B cell (primary cell): Measurements from ENCODE around the gene MICOS13. TPM values are rescaled to one million over a fixed set of nuclear protein-coding genes. Genes with fewer than 3 reads are reported as not detected.

Experiments used
- ATAC-seq: fragments of 200-7000 bp; cut with Tn5 transposase; one replicate; pipeline ENCODE4 v1.10.0; 2021; ENCODE audit warnings: low read depth, mild to moderate bottlenecking, moderate number of reproducible peaks, moderate library complexity
- CTCF ChIA-PET: fragments of 350-600 bp; sonication (Branson Sonifier 250); formaldehyde crosslinking; loops from one replicate; lab custom pipeline; 2021; ENCODE audit warnings: antibody characterized with exemption, inconsistent platforms; lab: Charles Lee
- POLR2A ChIA-PET: fragments of 350-600 bp; sonication (Branson Sonifier 250); formaldehyde crosslinking; loops from one replicate; lab custom pipeline; 2021; ENCODE audit warnings: antibody characterized with exemption; lab: Charles Lee
- DNase-seq: peaks from one replicate; pipeline ENCODE4 v3.0.0; 2013
- H2AFZ ChIP-seq: 2 replicates; pipeline ENCODE4 v1.6.1; 2012; ENCODE audit warnings: mild to moderate bottlenecking, low read depth, low read length; ENCODE audit not compliant: insufficient read depth, poor library complexity, severe bottlenecking
- H3K27ac ChIP-seq, 2 donors: 1 replicate in 1 of 2; 2 replicates in 1 of 2; pipeline ENCODE4 v1.5.1; 2012 to 2013; ENCODE audit warnings: low read length in 2 of 2, mild to moderate bottlenecking in 2 of 2, moderate library complexity in 1 of 2
- H3K27me3 ChIP-seq, 4 experiments: fragments of 200-600 bp in 1 of 4; sonication (generic) in 1 of 4; replicated peaks in 1 of 4; 1 replicate in 2 of 4; 2 replicates in 2 of 4; pipeline versions ENCODE4 v1.6.1 to v1.7.0; 2013 to 2016; ENCODE audit warnings: low read length in 3 of 4, mild to moderate bottlenecking in 2 of 4, mixed read lengths in 1 of 4, moderate library complexity in 1 of 4; ENCODE audit not compliant: insufficient read depth in 4 of 4, control insufficient read depth in 3 of 4; ENCODE audit errors: control extremely low read depth in 1 of 4
- H3K36me3 ChIP-seq, 2 experiments: replicated peaks in 1 of 2; 1 replicate in 1 of 2; 2 replicates in 1 of 2; pipeline versions ENCODE4 v1.6.1 to v1.7.1; 2013; ENCODE audit warnings: low read length in 1 of 2; ENCODE audit not compliant: insufficient read depth in 2 of 2, control insufficient read depth in 1 of 2; ENCODE audit errors: control extremely low read depth in 1 of 2, extremely low read depth in 1 of 2
- H3K4me1 ChIP-seq, 2 donors: fragments of 200-600 bp in 1 of 2; sonication (generic) in 1 of 2; 1 replicate in 1 of 2; 2 replicates in 1 of 2; pipeline versions ENCODE4 v1.5.1 to v1.6.1; 2013 to 2017; ENCODE audit warnings: low read length in 2 of 2; ENCODE audit not compliant: control insufficient read depth in 2 of 2, insufficient read depth in 2 of 2
- H3K4me2 ChIP-seq: replicated peaks from 2 replicates; pipeline ENCODE3; 2012; ENCODE audit warnings: mild to moderate bottlenecking, low read depth, low read length; ENCODE audit not compliant: poor library complexity, severe bottlenecking
- H3K4me3 ChIP-seq, 5 experiments: fragments of 200-600 bp in 1 of 5; sonication (generic) in 1 of 5; 1 replicate in 3 of 5; 2 replicates in 2 of 5; pipeline versions ENCODE4 v1.5.1 to v1.7.0; 2011 to 2016; ENCODE audit warnings: low read length in 4 of 5, mild to moderate bottlenecking in 4 of 5, low read depth in 2 of 5, control low read depth in 1 of 5, moderate library complexity in 1 of 5; ENCODE audit not compliant: insufficient read depth in 1 of 5; ENCODE audit errors: control extremely low read depth in 1 of 5, extremely low read depth in 1 of 5
- H3K79me2 ChIP-seq: fragments of 200-600 bp; sonication (generic); one replicate; pipeline ENCODE4 v1.6.0; 2016; ENCODE audit warnings: low read length; ENCODE audit not compliant: control insufficient read depth, insufficient read depth
- H3K9ac ChIP-seq: fragments of 200-600 bp; sonication (generic); 2 replicates; pipeline ENCODE4 v1.6.1; 2017; ENCODE audit warnings: mild to moderate bottlenecking, low read length, moderate library complexity
- H3K9me3 ChIP-seq, 3 donors: one replicate each; pipeline versions ENCODE4 v1.6.1 to v1.7.1; 2013; ENCODE audit warnings: low read length in 2 of 3; ENCODE audit not compliant: control insufficient read depth in 2 of 3, insufficient read depth in 1 of 3; ENCODE audit errors: control extremely low read depth in 1 of 3
- H4K20me1 ChIP-seq: 2 replicates; pipeline ENCODE4 v1.6.0; 2012; ENCODE audit warnings: mild to moderate bottlenecking, low read length; ENCODE audit not compliant: insufficient read depth, control insufficient read depth, poor library complexity, severe bottlenecking
- H3K27ac Mint-ChIP-seq: one replicate; pipeline ENCODE4 v1.8.0; 2021; ENCODE audit warnings: mixed read lengths
- H3K27me3 Mint-ChIP-seq: one replicate; pipeline ENCODE4 v1.8.0; 2021; ENCODE audit warnings: mixed read lengths
- H3K4me1 Mint-ChIP-seq: one replicate; pipeline ENCODE4 v1.8.0; 2021; ENCODE audit warnings: mixed read lengths
- H3K4me3 Mint-ChIP-seq: one replicate; pipeline ENCODE4 v1.8.0; 2021; ENCODE audit warnings: mixed read lengths
- H3K9me3 Mint-ChIP-seq: one replicate; pipeline ENCODE4 v1.8.0; 2022; ENCODE audit warnings: mixed read lengths; ENCODE audit not compliant: insufficient read depth
- CTCF ChIP-seq: fragments of 200-600 bp; IDR thresholded peaks from one replicate; pipeline ENCODE4 v1.8.0; 2022; ENCODE audit warnings: antibody characterized with exemption, mild to moderate bottlenecking
- EZH2 ChIP-seq: IDR thresholded peaks from 2 replicates; pipeline ENCODE4 v1.6.1; 2012; ENCODE audit warnings: borderline replicate concordance, low read depth, mild to moderate bottlenecking, moderate library complexity, low read length; ENCODE audit not compliant: insufficient read depth, poor library complexity, severe bottlenecking
- WGBS: methylation state at CpG from one replicate; pipeline ENCODE4 v1.1.5; 2013; ENCODE audit warnings: missing lambda C conversion rate; ENCODE audit not compliant: insufficient coverage; 5-methylcytosine and 5-hydroxymethylcytosine counted together
- intact Hi-C: fragments of 100-400 bp; cut with micrococcal nuclease; formaldehyde crosslinking; loops from one replicate; pipeline ENCODE4 v1.10.0; 2022
- polyA plus RNA-seq: library from polyadenylated mRNA; depleted of rRNA; stranded (reverse); fragments of >200 nt; gene quantifications from 2 replicates; pipeline ENCODE4 v1.2.3, GENCODE V29; 2012
- total RNA-seq, 2 donors: library from RNA; stranded (reverse); fragments of 120-200 nt in 1 of 2; gene quantifications; 1 replicate in 1 of 2; 2 replicates in 1 of 2; pipeline versions ENCODE4 v1.2.3 to v1.2.4, GENCODE V29; 2013 to 2022

MICOS13 gene
- total and polyA plus RNA-seq, 2 donors (not counting 1 experiment from before 2014, with no cell fraction given): 30.8 to 41.9 TPM

GRCh38 chr19:5682107-5682482 lies 1.8 kb upstream of the MICOS13 start:
- ATAC-seq (no peak), DNase-seq (peak; percentile 31)
- no peaks in the 10 kb centered on the region for H3K9me3 Mint-ChIP-seq
- H3K27me3 ChIP-seq: no peaks in the 10 kb centered on the region
- intact Hi-C loops: loop anchor here (10.0 kb wide), 1 partner anchor 1917 kb away; the partner anchor contains the start of genes APBA3 and MRPL54
- H3K27me3 Mint-ChIP-seq: no peaks in the 10 kb centered on the region
- POLR2A ChIA-PET: interaction anchor here (0.9 kb wide), 1 partner anchor 38 kb away, joined by 4 read pairs; the partner anchor contains the start of genes CATSPERD and LONP1
- TF ChIP-seq CTCF (no peak), EZH2 (no peak)
- H3K4me2 ChIP-seq: no peak overlapping the region
- no peak overlapping the region for H3K27ac ChIP-seq
- H3K27ac Mint-ChIP-seq: peak overlapping the region; percentile 66
- CTCF ChIA-PET: interaction anchor here (0.6 to 1.2 kb wide), 2 partner anchors 8 to 54 kb away, joined by 3 to 4 read pairs; no protein-coding TSS in a partner anchor
- 95% methylated on average over 3 of the region's 3 CpGs for WGBS
- no peak overlapping the region for H2AFZ ChIP-seq
- H3K4me1 ChIP-seq: peaks cover 20 to 28% of the 10 kb centered on the region in 2 donors
- peaks cover 0 to 3% (median 0%) of the 10 kb centered on the region in 3 donors for H3K9me3 ChIP-seq
- no peak overlapping the region for H3K9ac ChIP-seq
- H3K4me3 Mint-ChIP-seq: peak overlapping the region; percentile 85
- H4K20me1 ChIP-seq: no peaks in the 10 kb centered on the region
- H3K36me3 ChIP-seq: no peaks in the 10 kb centered on the region
- no peak overlapping the region for H3K4me3 ChIP-seq
- peaks cover 12% of the 10 kb centered on the region for H3K79me2 ChIP-seq
- peaks cover 35% of the 10 kb centered on the region for H3K4me1 Mint-ChIP-seq

- Mint-ChIP-seq H3K4me1 (peaks cover 34% of the 10 kb centered on the region), H3K27me3 (no peaks in the 10 kb centered on the region), H3K4me3 (peak overlapping the region; percentile 85), H3K27ac (peak overlapping the region; percentile 87), H3K9me3 (no peaks in the 10 kb centered on the region)
- POLR2A ChIA-PET: no interaction called here
- Histone ChIP-seq H3K4me2 (peak overlapping the region; percentile 91), H3K4me1 (peaks cover 20 to 26% of the 10 kb centered on the region in 2 donors), H3K4me3 (peak overlapping the region in 4 of 5 experiments; percentile 67 to 100 (median 90)), H2AFZ (peak overlapping the region; percentile 92), H3K27ac (peak overlapping the region in 1 of 2 donors; percentile 98), H3K79me2 (peaks cover 12% of the 10 kb centered on the region), H4K20me1 (no peaks in the 10 kb centered on the region), H3K9ac (peak overlapping the region; percentile 92), H3K9me3 (peaks cover 0 to 3% (median 0%) of the 10 kb centered on the region in 3 donors), H3K36me3 (no peaks in the 10 kb centered on the region), H3K27me3 (no peaks in the 10 kb centered on the region)
- 72% methylated on average over 16 of the region's 17 CpGs for WGBS
- peak; percentile 40 for DNase-seq
- CTCF ChIA-PET: interaction anchor here (1.2 kb wide), 1 partner anchor 8 kb away, joined by 3 read pairs; no protein-coding TSS in a partner anchor
- ATAC-seq: no peak
- intact Hi-C loops: loop anchor here (10.0 kb wide), 1 partner anchor 1917 kb away; the partner anchor contains the start of genes APBA3 and MRPL54
- no peak for TF ChIP-seq CTCF
- no peak for TF ChIP-seq EZH2
These were observed 1.2 kb upstream of the MICOS13 start for GRCh38 chr19:5681391-5682106.
